ENCODE results near the gene ZNF428.

- no peak for TF ChIP-seq POLR2AphosphoS5 (IDR thresholded peaks at IDR 0.05; ENCODE audit: low read depth, low read length)
- no peak for TF ChIP-seq POLR2A (IDR thresholded peaks at IDR 0.05; ENCODE audit: low read depth, low read length)
- TF ChIP-seq TAF1 (IDR thresholded peaks at IDR 0.05; ENCODE audit: low read depth, low read length), result no peak
- no peak for TF ChIP-seq POU2F2 (IDR thresholded peaks at IDR 0.05; ENCODE audit: low read depth, low read length)
- no peak for TF ChIP-seq SPI1 (IDR thresholded peaks at IDR 0.05; ENCODE audit: low read depth, low read length)
Measured at GRCh38 chr19:43589277-43589676, 30.2 kb downstream of the ZNF428 start.

Data from GM12891 (cell line).